HG02623 (cell line): ENCODE data around the gene UNG.
"Not testable (repeated sequence)": the region's sequence is repeated elsewhere in the genome, so short reads cannot be mapped to it uniquely, and the experiment has no call there.

ENCODE experiments used
- ATAC-seq: cut with Tn5 transposase; IDR thresholded peaks from one replicate; pipeline ENCODE4 v1.9.1; 2021; ENCODE audit warnings: moderate library complexity; ENCODE audit not compliant: unreplicated experiment

The UNG gene

GRCh38 chr12:109120557-109120956, 23.2 kb downstream of the UNG start:
- ATAC-seq = no peak

GRCh38 chr12:109121346-109121880, 24.0 kb downstream of the UNG start:
- no peak for ATAC-seq

GRCh38 chr12:109124878-109125648, 27.7 kb downstream of the UNG start:
- no peak for ATAC-seq

- ATAC-seq = no peak
Observed at GRCh38 chr12:109125791-109126190, 28.4 kb downstream of the UNG start.

- ATAC-seq = no peak
Observed at GRCh38 chr12:109126784-109127183, 29.4 kb downstream of the UNG start.

- ATAC-seq = no peak
Observed at GRCh38 chr12:109127533-109128242, 30.3 kb downstream of the UNG start.

- ATAC-seq = no peak
Observed at GRCh38 chr12:109130297-109131153, 33.1 kb downstream of the UNG start.

GRCh38 chr12:109131154-109132050, 34.0 kb downstream of the UNG start:
- ATAC-seq = no peak

GRCh38 chr12:109134186-109134917, 37.0 kb downstream of the UNG start:
- ATAC-seq = no peak

- ATAC-seq = no peak
Observed at GRCh38 chr12:109137055-109137454, 39.7 kb downstream of the UNG start.

GRCh38 chr12:109139360-109139759, 42.0 kb downstream of the UNG start:
- no peak for ATAC-seq

- ATAC-seq = no peak
Observed at GRCh38 chr12:109139791-109140190, 42.4 kb downstream of the UNG start.

GRCh38 chr12:109140560-109140959, 43.2 kb downstream of the UNG start:
- no peak for ATAC-seq

GRCh38 chr12:109144224-109144623, 46.8 kb downstream of the UNG start:
- ATAC-seq = no peak

GRCh38 chr12:109147126-109147525, 49.7 kb downstream of the UNG start:
- not testable (repeated sequence) for ATAC-seq

- ATAC-seq = no peak
Observed at GRCh38 chr12:109147954-109148353, 50.6 kb downstream of the UNG start.

- ATAC-seq = no peak
Observed at GRCh38 chr12:109150124-109150640, 52.8 kb downstream of the UNG start.

GRCh38 chr12:109151457-109151856, 54.1 kb downstream of the UNG start:
- ATAC-seq = no peak

GRCh38 chr12:109153821-109154441, 56.5 kb downstream of the UNG start:
- no peak for ATAC-seq
